GM15510 (cell line): Measurements from ENCODE around the gene NUDT1.
A peak's percentile ranks its signal among the peaks of the same experiment; 100 is the strongest.

Source experiments
- POLR2A ChIP-seq: IDR thresholded peaks from 3 replicates; pipeline ENCODE4 v1.6.1; 2011; ENCODE audit warnings: borderline replicate concordance; ENCODE audit not compliant: insufficient read length; ENCODE audit errors: extremely low read depth

The NUDT1 gene

DNA sequence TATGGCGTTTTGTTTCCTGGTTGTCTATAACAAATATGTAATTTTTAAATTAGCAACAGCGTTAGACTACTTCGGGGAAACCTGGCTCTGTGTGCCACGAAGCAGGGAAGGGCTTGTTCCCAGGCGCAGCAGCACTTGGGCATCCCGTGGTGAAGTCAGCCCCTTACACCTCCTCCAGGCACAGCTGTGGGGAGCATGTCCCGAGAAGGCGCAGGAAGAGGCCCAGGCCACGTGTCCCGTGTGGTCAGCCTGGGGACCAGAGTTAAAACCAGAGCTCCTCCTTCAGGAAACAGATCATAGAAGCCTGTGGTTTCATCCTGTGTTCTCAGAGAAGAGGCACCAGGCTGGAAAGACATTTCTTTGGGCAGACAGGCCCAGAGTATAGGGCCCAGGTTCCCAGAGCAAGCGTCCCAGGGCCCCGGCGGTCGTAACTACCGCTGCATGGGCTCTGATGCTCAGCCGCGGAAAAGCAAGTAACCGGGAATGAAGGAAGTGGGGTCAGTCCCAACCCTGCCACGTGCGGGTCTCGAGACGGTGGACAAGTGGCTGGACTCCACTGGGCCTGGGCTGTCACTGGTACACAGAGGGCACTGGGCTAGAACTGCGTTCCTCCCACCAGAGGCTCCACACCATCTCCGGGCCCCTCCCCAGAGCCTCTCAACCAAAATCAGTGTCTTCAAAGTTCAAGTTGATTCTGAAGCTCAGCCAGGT, 7.1 kb downstream of the NUDT1 start:
- peak; percentile 8 for TF ChIP-seq POLR2A

DNA sequence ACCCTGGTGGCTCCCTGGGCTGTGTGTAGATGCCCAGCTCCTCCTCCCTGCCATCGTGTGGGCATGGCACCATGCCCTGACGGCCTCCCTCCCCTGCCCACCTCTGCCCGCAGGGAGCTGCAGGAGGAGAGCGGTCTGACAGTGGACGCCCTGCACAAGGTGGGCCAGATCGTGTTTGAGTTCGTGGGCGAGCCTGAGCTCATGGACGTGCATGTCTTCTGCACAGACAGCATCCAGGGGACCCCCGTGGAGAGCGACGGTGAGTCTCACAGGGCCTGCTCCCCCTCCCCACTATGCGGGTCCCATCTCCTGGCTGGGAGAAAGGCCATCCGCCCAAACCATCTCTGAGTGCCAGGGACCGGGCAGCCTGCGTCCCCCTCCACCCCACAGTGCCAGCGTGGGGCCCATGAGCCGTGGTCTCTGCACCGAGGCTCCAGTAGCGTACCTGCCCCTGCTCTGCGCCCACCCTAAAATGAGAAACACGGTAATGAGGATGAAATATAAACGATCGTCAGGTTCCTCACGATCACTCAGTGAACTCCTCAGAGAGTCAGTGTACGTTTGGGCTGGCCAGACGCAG, 7.8 kb downstream of the NUDT1 start:
- no peak for TF ChIP-seq POLR2A

DNA sequence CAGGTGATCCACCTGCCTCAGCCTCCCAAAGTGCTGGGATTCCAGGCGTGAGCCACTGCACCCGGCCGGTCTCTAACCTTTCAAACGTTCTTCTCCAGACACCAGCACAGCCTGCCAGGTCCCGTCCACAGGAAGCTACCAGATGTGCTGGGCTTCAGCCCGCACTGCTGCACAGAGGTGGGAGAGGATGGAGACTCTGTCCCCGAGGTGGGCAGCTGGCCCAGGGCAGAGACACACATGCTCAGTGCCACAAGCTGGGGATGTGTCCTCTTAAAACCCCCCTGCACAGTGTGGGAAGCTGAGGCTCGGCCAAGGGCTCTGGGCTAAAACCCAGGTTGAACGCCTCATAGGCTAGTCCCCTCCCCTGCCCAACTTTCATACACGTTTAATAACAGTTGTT, 9.4 kb downstream of the NUDT1 start:
- no peak for TF ChIP-seq POLR2A

DNA sequence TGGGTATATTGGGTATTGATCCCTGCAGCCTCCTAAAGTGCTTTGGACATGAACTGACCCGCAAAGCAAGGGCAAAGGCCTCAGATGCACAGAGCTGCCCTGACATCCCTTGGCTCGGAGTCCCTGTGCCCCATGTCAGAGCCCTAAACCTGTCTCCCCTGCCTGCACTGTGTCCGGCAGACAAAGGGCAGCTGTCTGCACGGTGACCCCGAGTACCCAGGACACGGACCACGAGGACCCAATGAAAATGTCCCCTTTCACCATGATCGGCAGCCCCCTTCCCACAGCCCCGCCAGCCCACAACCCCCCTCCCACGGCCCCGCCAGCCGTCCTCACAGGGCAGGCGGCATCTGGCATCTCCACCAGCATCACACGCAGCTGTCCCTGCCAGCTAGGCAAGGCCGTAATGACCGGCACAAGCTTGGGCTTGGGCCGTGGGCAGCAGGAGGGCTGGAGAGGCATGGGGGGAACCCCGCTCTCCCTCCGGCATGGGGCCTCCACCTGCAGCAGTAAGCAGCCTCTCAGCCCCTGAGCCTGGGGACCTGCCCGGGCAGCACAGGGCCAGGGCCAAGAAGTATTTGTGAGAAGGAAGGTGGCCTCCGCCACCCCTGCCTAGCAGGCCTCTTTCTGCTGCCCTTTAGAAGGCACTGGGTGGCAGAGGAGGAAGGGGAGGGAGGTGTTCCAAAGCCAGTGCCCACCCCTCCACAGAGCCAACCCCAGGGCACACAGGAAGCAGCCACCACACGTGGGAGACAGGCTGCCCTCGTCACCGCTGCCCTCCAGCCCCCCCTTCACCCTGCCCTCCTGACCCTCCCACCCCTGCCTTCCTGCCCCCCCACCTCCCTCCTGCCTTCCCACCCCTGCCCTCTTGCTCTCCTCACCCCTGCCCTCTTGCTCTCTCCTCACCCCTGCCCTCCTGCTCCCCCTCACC, 10.1 kb downstream of the NUDT1 start:
- no peak for TF ChIP-seq POLR2A

DNA sequence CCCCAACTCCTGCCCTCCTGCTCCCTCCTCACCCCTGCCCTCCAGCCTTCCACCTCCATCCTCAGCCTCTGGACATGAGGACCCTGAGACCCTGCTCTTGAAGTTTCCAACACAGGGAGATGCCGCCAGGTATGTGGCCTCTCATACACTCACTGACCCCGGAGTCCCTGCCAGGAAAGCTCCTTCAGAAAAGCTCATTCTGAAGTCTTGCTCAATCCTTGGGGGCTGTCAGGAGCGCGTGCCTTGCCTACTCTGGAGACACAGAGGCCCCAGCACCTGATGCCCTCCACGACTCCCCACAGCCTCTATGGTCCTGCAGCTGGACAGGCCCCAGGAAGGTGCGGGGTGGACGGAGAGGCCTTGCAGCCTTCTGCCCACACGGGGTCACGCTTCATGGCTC, 11.0 kb downstream of the NUDT1 start:
- no peak for TF ChIP-seq POLR2A

DNA sequence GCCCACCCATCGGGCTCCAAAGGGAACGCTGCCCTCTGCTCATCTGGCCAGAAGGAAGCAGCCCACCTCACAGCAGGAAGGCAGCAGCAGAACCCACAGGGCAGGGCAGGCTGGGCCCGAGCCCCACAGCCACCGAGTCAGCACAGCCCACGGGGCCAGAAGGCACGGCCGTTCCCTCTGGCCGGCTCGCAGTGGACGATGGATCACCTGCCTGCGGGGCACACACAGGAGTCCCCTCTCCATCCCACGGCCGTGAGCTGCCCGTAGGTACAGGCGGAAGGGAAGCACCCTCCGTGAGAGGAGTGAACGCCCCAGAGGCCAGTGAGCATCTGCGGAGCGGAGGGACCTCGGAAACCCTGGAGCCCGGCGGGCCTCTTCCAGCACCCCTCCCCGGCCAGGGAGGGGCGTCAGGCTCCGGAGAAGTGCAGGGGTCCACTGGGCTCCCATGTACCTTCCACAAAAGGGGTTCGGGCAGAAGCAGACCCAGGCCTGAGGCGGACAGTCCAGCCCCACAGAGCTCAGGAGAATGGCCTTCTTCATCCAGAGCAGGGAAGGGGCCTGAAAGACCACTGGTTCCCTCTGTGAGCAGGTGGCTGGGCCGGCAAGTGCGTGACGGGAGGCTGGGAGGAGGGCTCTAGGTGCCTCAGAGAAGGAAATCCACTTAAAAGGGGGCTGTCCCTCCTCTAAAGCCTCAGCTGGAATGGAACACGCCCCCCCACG, 11.7 kb downstream of the NUDT1 start:
- no peak for TF ChIP-seq POLR2A

DNA sequence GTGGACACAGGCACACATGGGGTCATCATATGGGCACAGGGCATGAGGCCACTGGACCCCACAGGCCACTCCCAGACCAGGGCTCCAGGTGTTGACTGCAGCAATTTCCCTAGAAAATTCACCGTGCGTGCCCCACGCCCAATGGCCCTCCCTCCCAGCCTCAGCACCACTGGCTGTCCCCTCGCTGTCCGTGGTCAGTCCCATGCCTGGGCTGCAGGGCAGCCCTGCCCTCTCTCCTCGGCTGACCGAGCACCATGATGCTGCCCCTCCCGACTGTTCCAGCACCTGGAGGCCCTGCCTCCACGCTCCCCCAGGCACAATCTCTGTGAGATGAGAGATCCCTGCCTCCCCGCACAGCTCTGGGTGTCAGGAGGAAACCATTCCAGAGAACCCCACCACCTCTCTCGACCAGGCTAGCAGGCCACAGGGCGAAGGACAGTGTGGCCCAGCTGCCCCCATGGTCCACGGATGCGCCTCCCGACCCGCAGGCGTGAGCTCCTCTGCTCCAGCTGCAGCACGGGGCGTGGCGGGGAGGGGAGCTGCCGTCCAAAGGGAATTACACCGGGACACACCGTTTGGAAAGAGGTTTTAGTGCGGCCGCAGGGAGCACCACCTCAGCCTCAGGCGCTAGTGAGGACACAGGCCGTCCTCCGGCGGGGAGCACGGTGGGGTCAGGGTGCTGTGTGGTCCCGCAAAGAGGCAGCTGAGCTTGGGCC, 12.6 kb downstream of the NUDT1 start:
- no peak for TF ChIP-seq POLR2A

DNA sequence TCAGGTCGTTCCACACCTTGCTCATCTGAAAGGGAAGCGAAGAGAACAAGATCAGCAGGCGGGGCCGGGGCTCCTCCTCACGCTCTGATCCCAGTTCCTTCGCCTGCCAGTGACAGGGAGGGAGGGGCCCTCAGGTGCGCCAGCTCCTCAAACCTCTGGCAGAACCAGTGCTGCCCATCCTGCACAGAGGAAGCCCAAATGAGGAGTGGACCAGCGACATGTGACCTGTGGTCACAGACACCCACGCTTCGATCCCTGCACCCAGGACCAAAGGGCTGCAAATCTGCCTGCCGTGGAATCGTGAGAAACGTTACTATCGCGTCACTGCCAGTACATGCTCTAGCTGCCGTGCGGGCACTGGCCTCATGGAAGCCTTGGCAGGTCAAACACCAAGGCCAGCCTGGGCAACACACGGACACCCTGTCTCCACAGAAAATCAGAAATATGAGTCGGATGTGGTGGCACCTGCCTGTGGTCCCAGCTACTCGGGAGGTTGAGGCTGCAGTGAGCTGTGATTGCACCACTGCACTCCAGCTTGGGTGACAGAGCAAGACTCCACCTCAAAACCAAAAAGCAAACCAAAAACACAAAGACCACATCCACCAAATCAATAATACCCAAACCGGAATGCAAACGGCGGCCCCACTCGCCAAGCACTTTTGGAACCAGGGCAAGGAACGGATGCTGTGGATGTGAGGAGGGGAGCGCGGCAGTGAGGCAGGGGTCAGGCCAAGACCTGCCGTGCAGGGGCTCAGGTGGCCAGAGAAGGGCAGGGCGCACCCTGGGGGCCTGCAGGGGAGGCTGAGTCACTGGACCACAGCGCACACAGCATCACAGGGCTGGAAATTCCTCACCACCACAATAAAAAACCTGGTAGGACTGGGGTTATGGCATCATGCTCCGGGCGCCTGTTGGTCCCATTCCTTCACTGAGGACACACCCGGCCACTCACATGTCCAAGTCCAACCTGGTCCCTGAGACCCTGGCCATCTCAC, 13.4 kb downstream of the NUDT1 start:
- TF ChIP-seq POLR2A = no peak

DNA sequence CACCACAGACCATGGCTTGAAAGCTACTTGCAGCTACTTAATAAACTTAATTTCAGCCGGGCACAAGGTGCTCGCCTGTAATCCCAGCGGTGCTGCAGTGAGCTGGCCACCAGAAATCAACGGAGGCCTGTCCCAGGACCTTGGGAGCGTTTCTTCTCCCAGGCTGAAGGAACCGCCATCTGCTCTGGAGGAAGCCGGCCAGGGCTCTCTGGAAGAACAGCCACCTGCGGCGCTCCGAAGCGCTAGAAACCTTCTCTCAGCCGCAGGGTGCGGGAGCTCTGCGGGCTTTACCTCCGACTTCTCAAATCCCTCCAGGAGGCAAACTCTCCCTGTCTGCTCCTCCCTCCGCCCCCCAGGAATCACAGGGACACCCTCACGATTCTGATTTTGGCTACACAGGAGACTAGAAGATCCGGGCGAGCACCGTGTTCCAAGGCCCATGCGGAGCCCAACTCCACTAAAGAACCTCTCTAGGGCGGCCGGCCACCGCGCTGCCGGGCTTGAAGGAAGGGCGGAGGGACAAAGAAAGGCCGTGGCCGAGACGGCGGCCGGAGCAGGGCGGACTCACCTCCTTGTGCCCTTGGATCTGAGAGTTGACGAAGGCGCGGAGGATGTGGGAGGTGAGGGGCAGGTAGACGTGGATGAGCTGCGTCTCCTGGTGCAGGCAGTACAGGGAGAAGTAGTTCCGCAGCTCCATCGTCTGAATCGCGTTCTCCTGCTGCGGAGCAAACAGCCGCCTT, 14.4 kb downstream of the NUDT1 start:
- TF ChIP-seq POLR2A = no peak

DNA sequence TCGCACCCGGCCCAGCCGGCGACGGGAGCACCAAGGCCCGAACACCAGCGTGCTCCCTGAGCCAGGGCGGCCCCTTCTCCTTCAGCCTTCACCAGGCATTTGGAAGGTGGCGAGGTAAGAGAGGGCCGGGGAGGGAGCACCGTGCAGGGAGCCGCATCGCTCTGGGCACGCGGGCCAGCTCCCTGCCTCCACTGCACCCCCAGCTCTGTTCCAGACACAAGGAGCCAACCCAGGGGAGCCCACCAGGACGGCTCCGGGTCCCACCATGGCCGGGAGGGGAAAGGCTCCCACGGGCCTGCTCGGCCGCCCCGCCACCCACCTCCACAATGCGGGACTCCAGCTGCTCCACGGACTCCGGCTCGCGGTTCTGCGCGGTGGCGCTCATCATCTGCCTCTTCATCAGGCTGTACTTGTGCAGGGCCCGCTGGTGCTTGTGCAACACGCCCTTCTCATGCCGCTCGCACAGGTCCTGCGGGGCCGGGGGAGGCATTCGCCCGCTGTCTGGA, 15.1 kb downstream of the NUDT1 start:
- no peak for TF ChIP-seq POLR2A

DNA sequence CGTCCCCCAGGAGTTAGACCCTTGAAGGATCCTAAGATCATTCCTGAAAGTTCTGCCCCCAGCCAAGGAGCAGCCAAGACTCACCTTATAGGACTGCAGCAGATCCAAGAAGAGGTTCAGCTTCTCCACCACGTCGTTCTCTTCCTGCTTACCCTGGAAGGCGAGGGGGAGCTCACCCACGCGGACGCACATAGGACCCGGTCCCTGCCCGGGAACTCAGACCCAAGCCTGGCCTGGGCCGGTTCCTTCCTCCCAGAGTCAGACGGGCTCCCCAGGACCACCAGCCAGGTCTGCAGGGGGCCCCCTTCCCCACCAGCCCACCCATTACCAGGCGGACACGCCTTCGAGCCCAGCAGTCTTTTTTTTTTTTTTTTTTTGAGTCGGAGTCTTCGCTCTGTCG, 15.6 kb downstream of the NUDT1 start:
- no peak for TF ChIP-seq POLR2A

DNA sequence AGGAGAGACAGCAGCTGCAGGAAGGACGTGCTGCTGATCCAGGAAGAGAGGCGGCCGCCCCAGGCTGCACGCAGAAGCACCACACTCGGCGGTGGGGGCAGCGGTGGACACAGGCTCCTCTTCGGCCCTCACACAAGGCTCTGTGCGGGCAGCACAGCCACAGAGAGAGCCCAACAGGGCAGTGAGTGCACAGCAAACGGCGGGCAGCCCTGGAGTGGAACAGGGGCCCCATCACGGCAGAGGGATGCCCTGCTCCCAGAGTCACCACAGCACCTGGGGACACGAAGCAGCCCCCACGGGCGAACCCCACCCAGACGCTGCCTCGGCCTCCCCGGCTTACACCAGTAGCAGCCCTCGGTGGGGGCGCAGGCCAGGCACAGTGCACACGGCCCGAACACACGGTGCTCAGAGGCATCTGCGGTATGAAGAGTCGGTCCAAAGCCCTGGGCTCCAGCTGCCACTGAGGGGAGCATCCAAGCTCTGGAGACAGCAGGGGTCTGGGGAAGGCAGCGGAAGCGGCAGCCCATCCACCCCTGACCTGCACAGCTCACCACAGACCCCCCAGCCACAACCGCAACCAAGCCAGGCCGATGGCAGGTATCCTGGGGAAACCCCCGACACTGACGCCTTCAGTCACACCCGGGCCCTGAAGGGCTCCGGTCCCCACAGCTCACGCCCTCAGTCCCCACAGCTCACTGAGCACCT, 16.8 kb downstream of the NUDT1 start:
- TF ChIP-seq POLR2A = no peak
